ENCODE data around the gene AKAP7.

GRCh38 chr6:131303338-131303930 is 168.2 kb downstream of the AKAP7 start:
- TF ChIP-seq CTCF (IDR thresholded peaks at IDR 0.05) (no peak), EZH2 (IDR thresholded peaks at IDR 0.05; ENCODE audit: borderline replicate concordance, insufficient read depth, low read depth, low read length, poor library complexity, severe bottlenecking) (no peak)

All from B cell (primary cell).